Gastrocnemius medialis (tissue), 4 donors: ENCODE results near the gene NOXA1. TPM values are rescaled to one million over a fixed set of nuclear protein-coding genes. Genes with fewer than 3 reads are reported as not detected.
"Not testable (repeated sequence)": the region's sequence is repeated elsewhere in the genome, so short reads cannot be mapped to it uniquely, and the experiment has no call there.

ENCODE experiments used
- ATAC-seq, 2 donors: fragments of 150-250 bp; one replicate each; pipeline ENCODE4 v1.9.1; 2016
- DNase-seq, 2 donors: peaks; one replicate each; pipeline ENCODE4 v3.0.0-alpha.2; 2019
- H3K27ac ChIP-seq, 4 donors: fragments of 200-600 bp; sonication (generic); 1 replicate in 1 of 4; 2 replicates in 3 of 4; pipeline ENCODE4 v1.5.1; 2016 to 2018; ENCODE audit warnings: mild to moderate bottlenecking in 2 of 4, moderate library complexity in 1 of 4
- H3K27me3 ChIP-seq, 3 donors: fragments of 200-600 bp; sonication (generic) in 2 of 3; 1 replicate in 1 of 3; 2 replicates in 2 of 3; pipeline versions ENCODE4 v1.5.1 to v1.6.0; 2016 to 2019; ENCODE audit warnings: mild to moderate bottlenecking in 1 of 3, moderate library complexity in 1 of 3
- H3K36me3 ChIP-seq, 2 donors: fragments of 200-600 bp; sonication (generic) in 1 of 2; one replicate each; pipeline ENCODE4 v1.5.1; 2017 to 2018
- H3K4me1 ChIP-seq, 2 donors: fragments of 200-600 bp; sonication (generic) in 1 of 2; one replicate each; pipeline ENCODE4 v1.5.1; 2016 to 2017; ENCODE audit warnings: mild to moderate bottlenecking in 2 of 2
- H3K4me3 ChIP-seq, 4 donors: fragments of 200-600 bp; sonication (generic) in 3 of 4; 1 replicate in 1 of 4; 2 replicates in 3 of 4; pipeline ENCODE4 v1.5.1; 2016 to 2019; ENCODE audit warnings: mild to moderate bottlenecking in 2 of 4
- H3K9me3 ChIP-seq, 3 donors: fragments of 200-600 bp; sonication (generic) in 2 of 3; 1 replicate in 1 of 3; 2 replicates in 2 of 3; pipeline ENCODE4 v1.5.1; 2016 to 2019
- CTCF ChIP-seq, 5 experiments: fragments of 450-650 bp in 3 of 5; fragments of 200-600 bp in 2 of 5; sonication (generic) in 2 of 5; IDR thresholded peaks in 4 of 5; conservative IDR thresholded peaks in 1 of 5; 1 replicate in 4 of 5; 2 replicates in 1 of 5; pipeline ENCODE4 v1.5.1; 2016 to 2019; ENCODE audit warnings: antibody characterized with exemption in 5 of 5, mild to moderate bottlenecking in 3 of 5, moderate library complexity in 3 of 5
- POLR2A ChIP-seq, 2 donors: fragments of 450-650 bp; IDR thresholded peaks; one replicate each; pipeline ENCODE4 v1.6.1; 2017; ENCODE audit warnings: antibody characterized with exemption in 2 of 2, mild to moderate bottlenecking in 2 of 2, moderate library complexity in 2 of 2
- in situ Hi-C, 4 donors: fragments of 200-750 bp; cut with MboI; loops; one replicate each; pipeline versions ENCODE4 v1.15.0 to v1.8.0; 2017; ENCODE audit warnings: low sequenced_read_pairs in 4 of 4
- intact Hi-C: fragments of 100-400 bp; cut with DNase I; formaldehyde crosslinking; loops from one replicate; pipeline ENCODE4 v1.15.1; 2023; ENCODE audit warnings: low total_unique reads
- total RNA-seq, 4 donors: library from RNA; depleted of rRNA; stranded (reverse); fragments of >200 nt; gene quantifications; one replicate each; pipeline versions ENCODE4 v1.1.0 to v1.2.3, GENCODE V29; 2016

NOXA1 gene
- total RNA-seq, 4 donors from 2014 or later: 0.41 to 2.5 (median 1.8) TPM

- no peak for ATAC-seq
- intact Hi-C loops: no loop called here
- Histone ChIP-seq H3K9me3 (no peaks in the 10 kb centered on the region), H3K27me3 (no peaks in the 10 kb centered on the region), H3K4me3 (no peak overlapping the region), H3K27ac (no peak overlapping the region), H3K4me1 (no peaks in the 10 kb centered on the region), H3K36me3 (peaks cover 0 to 11% of the 10 kb centered on the region in 2 donors)
- TF ChIP-seq CTCF (IDR thresholded peaks at IDR 0.05 in 4 of 5, conservative IDR thresholded peaks at IDR 0.05 in 1 of 5) (no peak), POLR2A (IDR thresholded peaks at IDR 0.05) (no peak)
- DNase-seq: no peak
- in situ Hi-C loops: no loop called here
Measured at GRCh38 chr9:137465720-137466388, 42.7 kb downstream of the NOXA1 start.

GRCh38 chr9:137466389-137467085 is 43.3 kb downstream of the NOXA1 start:
- H3K4me3 ChIP-seq, intact Hi-C loops, H3K9me3 ChIP-seq, H3K4me1 ChIP-seq, ATAC-seq, in situ Hi-C loops, H3K27me3 ChIP-seq, H3K27ac ChIP-seq, DNase-seq: not testable (repeated sequence)
- peaks cover 0 to 11% of the 10 kb centered on the region in 2 donors for H3K36me3 ChIP-seq

- H3K4me3 ChIP-seq: no peak overlapping the region
- no peaks in the 10 kb centered on the region for H3K9me3 ChIP-seq
- intact Hi-C loops (no loop called here), in situ Hi-C loops (no loop called here)
- ATAC-seq (no peak), DNase-seq (no peak)
- TF ChIP-seq POLR2A (IDR thresholded peaks at IDR 0.05) (no peak), CTCF (IDR thresholded peaks at IDR 0.05 in 4 of 5, conservative IDR thresholded peaks at IDR 0.05 in 1 of 5) (no peak)
- H3K36me3 ChIP-seq: peaks cover 0 to 11% of the 10 kb centered on the region in 2 donors
- H3K4me1 ChIP-seq: no peaks in the 10 kb centered on the region
- H3K27ac ChIP-seq: no peak overlapping the region
- H3K27me3 ChIP-seq: no peaks in the 10 kb centered on the region
Measured at GRCh38 chr9:137467161-137467581, 44.0 kb downstream of the NOXA1 start.

GRCh38 chr9:137467896-137468295 is 44.7 kb downstream of the NOXA1 start:
- no peak for DNase-seq

More at GRCh38 chr9:137467896-137468295, 44.7 kb downstream of the NOXA1 start:
- no peak for ATAC-seq
- in situ Hi-C loops (no loop called here), intact Hi-C loops (no loop called here)
- Histone ChIP-seq H3K9me3 (no peaks in the 10 kb centered on the region), H3K27ac (no peak overlapping the region), H3K4me1 (no peaks in the 10 kb centered on the region), H3K36me3 (peaks cover 0 to 11% of the 10 kb centered on the region in 2 donors), H3K4me3 (no peak overlapping the region), H3K27me3 (no peaks in the 10 kb centered on the region)
- TF ChIP-seq POLR2A (IDR thresholded peaks at IDR 0.05) (no peak), CTCF (IDR thresholded peaks at IDR 0.05 in 4 of 5, conservative IDR thresholded peaks at IDR 0.05 in 1 of 5) (no peak)
